A673 (cell line): ENCODE data around the gene NME9. TPM values are rescaled to one million over a fixed set of nuclear protein-coding genes. Genes with fewer than 3 reads are reported as not detected.
A peak's percentile ranks its signal among the peaks of the same experiment; 100 is the strongest.

Source experiments
- BruUV-seq: library from RNA; stranded (reverse); fragments of 400-500 nt; replicated peaks from 2 replicates; lab custom pipeline; 2021; lab: Mats Ljungman, UMichigan
- CTCF ChIA-PET: fragments of 300-600 bp; sonication (Branson Sonifier 250); formaldehyde crosslinking; loops from one replicate; lab custom pipeline; 2022; ENCODE audit warnings: antibody characterized with exemption; lab: Charles Lee
- POLR2A ChIA-PET: fragments of 300-600 bp; sonication (Branson Sonifier 250); formaldehyde crosslinking; loops from one replicate; lab custom pipeline; 2022; ENCODE audit warnings: antibody characterized with exemption; ENCODE audit not compliant: low non-redundant PET; lab: Charles Lee
- DNase-seq: peaks from one replicate; pipeline ENCODE4 v3.0.0-alpha.2; 2015; ENCODE audit warnings: low spot score
- H3K27ac ChIP-seq: fragments of 200-600 bp; sonication (generic); 2 replicates; pipeline ENCODE4 v1.5.1; 2016; ENCODE audit warnings: mixed run types, low read depth, mild to moderate bottlenecking, mixed read lengths, antibody characterized with exemption, low read length; ENCODE audit not compliant: poor library complexity, severe bottlenecking
- H3K27me3 ChIP-seq: fragments of 200-600 bp; sonication (generic); replicated peaks from 2 replicates; pipeline ENCODE4 v1.6.1; 2017; ENCODE audit warnings: mixed run types, low read depth, mild to moderate bottlenecking, mixed read lengths, antibody characterized with exemption, low read length; ENCODE audit not compliant: insufficient read depth, poor library complexity
- H3K36me3 ChIP-seq: fragments of 200-600 bp; sonication (generic); 2 replicates; pipeline ENCODE4 v1.6.1; 2016; ENCODE audit warnings: mixed run types, mild to moderate bottlenecking, mixed read lengths, antibody characterized with exemption, low read length; ENCODE audit not compliant: insufficient read depth, poor library complexity, severe bottlenecking
- H3K4me1 ChIP-seq: fragments of 200-600 bp; sonication (generic); 2 replicates; pipeline ENCODE4 v1.6.1; 2017; ENCODE audit warnings: mixed run types, mild to moderate bottlenecking, mixed read lengths, antibody characterized with exemption, low read length; ENCODE audit not compliant: insufficient read depth, poor library complexity, severe bottlenecking
- H3K4me3 ChIP-seq: fragments of 200-600 bp; sonication (generic); 2 replicates; pipeline ENCODE4 v1.5.1; 2016; ENCODE audit warnings: low read depth, mixed run types, mild to moderate bottlenecking, mixed read lengths, low read length; ENCODE audit not compliant: poor library complexity, severe bottlenecking
- H3K9me3 ChIP-seq: fragments of 200-600 bp; sonication (generic); 2 replicates; pipeline ENCODE4 v1.6.1; 2016; ENCODE audit warnings: mixed run types, low read depth, mild to moderate bottlenecking, mixed read lengths, antibody characterized with exemption, low read length; ENCODE audit not compliant: poor library complexity, severe bottlenecking
- CTCF ChIP-seq: fragments of 300-800, 200-600 bp; sonication (generic); conservative IDR thresholded peaks from 2 replicates; pipeline ENCODE4 v1.5.1; 2017; ENCODE audit warnings: low read depth, mild to moderate bottlenecking, antibody characterized with exemption, low read length, moderate library complexity, mixed read lengths
- EZH2 ChIP-seq: fragments of 200-600 bp; sonication (generic); IDR thresholded peaks from 2 replicates; pipeline ENCODE4 v1.6.1; 2017; ENCODE audit warnings: borderline replicate concordance, low read depth, mild to moderate bottlenecking, mixed read lengths, antibody characterized with exemption, low read length; ENCODE audit not compliant: poor library complexity, severe bottlenecking
- intact Hi-C: fragments of 100-400 bp; cut with micrococcal nuclease; formaldehyde crosslinking; loops from one replicate; pipeline ENCODE4 v1.10.0; 2022; ENCODE audit not compliant: unreplicated experiment
- total RNA-seq: library from RNA; stranded (reverse); gene quantifications from 2 replicates; pipeline ENCODE4 v1.2.3, GENCODE V29; 2021

NME9 gene
- total RNA-seq, 1 experiment from 2014 or later = not detected

GRCh38 chr3:138329984-138330293 lies 288 bp upstream of the NME9 start:
- POLR2A ChIA-PET = no interaction called here
- CTCF ChIA-PET = no interaction called here
- no TSS peak for BruUV-seq
- H3K4me3 ChIP-seq = peak overlapping the region; percentile 61
- peaks cover 6% of the 10 kb centered on the region for H3K4me1 ChIP-seq
- intact Hi-C loops = loop anchor here (5.0 kb wide), 1 partner anchor 143 kb away; the partner anchor contains the start of gene ARMC8
- no peaks in the 10 kb centered on the region for H3K36me3 ChIP-seq
- TF ChIP-seq EZH2 (no peak), CTCF (no peak)
- H3K9me3 ChIP-seq = no peaks in the 10 kb centered on the region
- peaks cover 7% of the 10 kb centered on the region for H3K27me3 ChIP-seq
- DNase-seq = no peak
- no peak overlapping the region for H3K27ac ChIP-seq

- Histone ChIP-seq H3K9me3 (no peaks in the 10 kb centered on the region), H3K36me3 (no peaks in the 10 kb centered on the region), H3K4me1 (peaks cover 6% of the 10 kb centered on the region), H3K27ac (no peak overlapping the region), H3K27me3 (no peaks in the 10 kb centered on the region), H3K4me3 (peak overlapping the region; percentile 61)
- TF ChIP-seq CTCF (peak; percentile 49), EZH2 (no peak)
- intact Hi-C loops = no loop called here
- no TSS peak for BruUV-seq
- peak; percentile 45 for DNase-seq
- ChIA-PET POLR2A (no interaction called here), CTCF (no interaction called here)
Observed at GRCh38 chr3:138328341-138328740, 1.3 kb downstream of the NME9 start.

- Histone ChIP-seq H3K4me3 (no peak overlapping the region), H3K36me3 (no peaks in the 10 kb centered on the region), H3K27me3 (no peaks in the 10 kb centered on the region), H3K27ac (no peak overlapping the region), H3K9me3 (no peaks in the 10 kb centered on the region), H3K4me1 (peaks cover 6% of the 10 kb centered on the region)
- no peak for DNase-seq
- intact Hi-C loops = no loop called here
- no peak for TF ChIP-seq EZH2
- no peak for TF ChIP-seq CTCF
- no TSS peak for BruUV-seq
- POLR2A ChIA-PET = no interaction called here
- CTCF ChIA-PET = no interaction called here
Observed at GRCh38 chr3:138327831-138328230, 1.8 kb downstream of the NME9 start.
